Measurements from ENCODE around the gene TMEM196. TPM values are rescaled to one million over a fixed set of nuclear protein-coding genes. Genes with fewer than 3 reads are reported as not detected.

Gene TMEM196
- total RNA-seq, 1 donor from 2014 or later: not detected

GRCh38 chr7:19747740-19748339, 25.6 kb downstream of the TMEM196 start:
- no peak for DNase-seq
- Mint-ChIP-seq H3K36me3 (ENCODE audit: low read depth) (no peaks in the 10 kb centered on the region), H3K4me3 (no peak overlapping the region), H3K27me3 (no peaks in the 10 kb centered on the region), H3K27ac (no peak overlapping the region), H3K9me3 (no peaks in the 10 kb centered on the region), H3K4me1 (no peaks in the 10 kb centered on the region)
- intact Hi-C loops (cut with micrococcal nuclease): no loop called here

- Mint-ChIP-seq H3K4me1 (no peaks in the 10 kb centered on the region), H3K4me3 (no peak overlapping the region), H3K27ac (no peak overlapping the region), H3K9me3 (no peaks in the 10 kb centered on the region), H3K36me3 (ENCODE audit: low read depth) (no peaks in the 10 kb centered on the region), H3K27me3 (no peaks in the 10 kb centered on the region)
- intact Hi-C loops (cut with micrococcal nuclease): no loop called here
- no peak for DNase-seq
Observed at GRCh38 chr7:19744075-19744474, 29.3 kb downstream of the TMEM196 start.

GRCh38 chr7:19728716-19729115, 44.7 kb downstream of the TMEM196 start:
- intact Hi-C loops (cut with micrococcal nuclease): no loop called here
- no peak overlapping the region for H3K27ac Mint-ChIP-seq
- no peaks in the 10 kb centered on the region for H3K27me3 Mint-ChIP-seq
- no peaks in the 10 kb centered on the region for H3K4me1 Mint-ChIP-seq
- no peaks in the 10 kb centered on the region for H3K9me3 Mint-ChIP-seq
- H3K36me3 Mint-ChIP-seq (ENCODE audit: low read depth): no peaks in the 10 kb centered on the region
- DNase-seq: no peak
- H3K4me3 Mint-ChIP-seq: no peak overlapping the region

GRCh38 chr7:19725770-19726169, 47.6 kb downstream of the TMEM196 start:
- Mint-ChIP-seq H3K9me3 (no peaks in the 10 kb centered on the region), H3K36me3 (ENCODE audit: low read depth) (no peaks in the 10 kb centered on the region), H3K27ac (no peak overlapping the region), H3K27me3 (no peaks in the 10 kb centered on the region), H3K4me3 (no peak overlapping the region), H3K4me1 (no peaks in the 10 kb centered on the region)
- intact Hi-C loops (cut with micrococcal nuclease): no loop called here
- DNase-seq: no peak

GRCh38 chr7:19715499-19715898, 57.9 kb downstream of the TMEM196 start:
- Mint-ChIP-seq H3K27ac (no peak overlapping the region), H3K27me3 (peaks cover 17% of the 10 kb centered on the region), H3K4me3 (no peak overlapping the region), H3K4me1 (no peaks in the 10 kb centered on the region), H3K36me3 (ENCODE audit: low read depth) (no peaks in the 10 kb centered on the region), H3K9me3 (no peaks in the 10 kb centered on the region)
- intact Hi-C loops (cut with micrococcal nuclease): loop anchor here (10.0 kb wide), 1 partner anchor 599 kb away; no protein-coding TSS in a partner anchor
- DNase-seq: no peak

GRCh38 chr7:19713676-19714075, 59.7 kb downstream of the TMEM196 start:
- peak; percentile 83 for DNase-seq
- intact Hi-C loops (cut with micrococcal nuclease): loop anchor here (1.0 to 10.0 kb wide), 2 partner anchors 601 to 885 kb away; no protein-coding TSS in a partner anchor
- Mint-ChIP-seq H3K27ac (no peak overlapping the region), H3K36me3 (ENCODE audit: low read depth) (no peaks in the 10 kb centered on the region), H3K4me3 (no peak overlapping the region), H3K4me1 (peaks cover 10% of the 10 kb centered on the region), H3K27me3 (peaks cover 17% of the 10 kb centered on the region), H3K9me3 (no peaks in the 10 kb centered on the region)

- peaks cover 39% of the 10 kb centered on the region for H3K4me1 Mint-ChIP-seq
- peak overlapping the region; percentile 96 for H3K27ac Mint-ChIP-seq
- H3K9me3 Mint-ChIP-seq: no peaks in the 10 kb centered on the region
- no peaks in the 10 kb centered on the region for H3K36me3 Mint-ChIP-seq (ENCODE audit: low read depth)
- intact Hi-C loops (cut with micrococcal nuclease): no loop called here
- DNase-seq: no peak
- peak overlapping the region; percentile 98 for H3K4me3 Mint-ChIP-seq
- peaks cover 7% of the 10 kb centered on the region for H3K27me3 Mint-ChIP-seq
Observed at GRCh38 chr7:19709249-19709578, 64.2 kb downstream of the TMEM196 start.

GRCh38 chr7:19708397-19709248, 64.8 kb downstream of the TMEM196 start, which contains the start of gene POLR1F:
TSS of gene POLR1F (minus strand) at chr7:19709037. CDS start at chr7:19709016, 21 bp downstream.
- Mint-ChIP-seq H3K36me3 (ENCODE audit: low read depth) (no peaks in the 10 kb centered on the region), H3K4me1 (peaks cover 39% of the 10 kb centered on the region), H3K9me3 (no peaks in the 10 kb centered on the region), H3K27ac (peak within 1 kb of the TSS; percentile 96), H3K27me3 (peaks cover 7% of the 10 kb centered on the region), H3K4me3 (peak within 1 kb of the TSS; percentile 98)
- peak; percentile 99 for DNase-seq
- intact Hi-C loops (cut with micrococcal nuclease): no loop called here

GRCh38 chr7:19707240-19707639, 66.2 kb downstream of the TMEM196 start:
- no peak overlapping the region for H3K27ac Mint-ChIP-seq
- peaks cover 7% of the 10 kb centered on the region for H3K27me3 Mint-ChIP-seq
- intact Hi-C loops (cut with micrococcal nuclease): no loop called here
- peaks cover 39% of the 10 kb centered on the region for H3K4me1 Mint-ChIP-seq
- no peak for DNase-seq
- no peaks in the 10 kb centered on the region for H3K9me3 Mint-ChIP-seq
- H3K4me3 Mint-ChIP-seq: peak overlapping the region; percentile 98
- H3K36me3 Mint-ChIP-seq (ENCODE audit: low read depth): peaks cover 8% of the 10 kb centered on the region

GRCh38 chr7:19705663-19706062, 67.8 kb downstream of the TMEM196 start:
- DNase-seq: no peak
- Mint-ChIP-seq H3K27me3 (no peaks in the 10 kb centered on the region), H3K9me3 (no peaks in the 10 kb centered on the region), H3K27ac (no peak overlapping the region), H3K4me3 (no peak overlapping the region), H3K36me3 (ENCODE audit: low read depth) (peaks cover 16% of the 10 kb centered on the region), H3K4me1 (peaks cover 39% of the 10 kb centered on the region)
- intact Hi-C loops (cut with micrococcal nuclease): no loop called here

- Mint-ChIP-seq H3K36me3 (ENCODE audit: low read depth) (peaks cover 34% of the 10 kb centered on the region), H3K27me3 (no peaks in the 10 kb centered on the region), H3K4me1 (peaks cover 11% of the 10 kb centered on the region), H3K27ac (no peak overlapping the region), H3K9me3 (no peaks in the 10 kb centered on the region), H3K4me3 (no peak overlapping the region)
- intact Hi-C loops (cut with micrococcal nuclease): no loop called here
- no peak for DNase-seq
Observed at GRCh38 chr7:19701471-19701870, 71.9 kb downstream of the TMEM196 start.

GRCh38 chr7:19700936-19701335, 72.5 kb downstream of the TMEM196 start:
- intact Hi-C loops (cut with micrococcal nuclease): no loop called here
- Mint-ChIP-seq H3K27me3 (no peaks in the 10 kb centered on the region), H3K9me3 (no peaks in the 10 kb centered on the region), H3K27ac (no peak overlapping the region), H3K4me3 (no peak overlapping the region), H3K36me3 (ENCODE audit: low read depth) (peaks cover 34% of the 10 kb centered on the region), H3K4me1 (peaks cover 8% of the 10 kb centered on the region)
- DNase-seq: no peak

- Mint-ChIP-seq H3K4me3 (no peak overlapping the region), H3K9me3 (no peaks in the 10 kb centered on the region), H3K4me1 (no peaks in the 10 kb centered on the region), H3K27ac (no peak overlapping the region), H3K27me3 (no peaks in the 10 kb centered on the region), H3K36me3 (ENCODE audit: low read depth) (peaks cover 34% of the 10 kb centered on the region)
- DNase-seq: no peak
- intact Hi-C loops (cut with micrococcal nuclease): no loop called here
Observed at GRCh38 chr7:19698331-19698730, 75.1 kb downstream of the TMEM196 start.

- Mint-ChIP-seq H3K36me3 (ENCODE audit: low read depth) (peaks cover 24% of the 10 kb centered on the region), H3K27ac (no peak overlapping the region)
- intact Hi-C loops (cut with micrococcal nuclease): no loop called here
Observed at GRCh38 chr7:19696926-19697325, 76.5 kb downstream of the TMEM196 start.

More at GRCh38 chr7:19696926-19697325, 76.5 kb downstream of the TMEM196 start:
- no peaks in the 10 kb centered on the region for H3K9me3 Mint-ChIP-seq
- DNase-seq: no peak
- H3K4me3 Mint-ChIP-seq: no peak overlapping the region
- H3K4me1 Mint-ChIP-seq: no peaks in the 10 kb centered on the region
- no peaks in the 10 kb centered on the region for H3K27me3 Mint-ChIP-seq

All from activated CD4-positive, alpha-beta T cell treated with anti-CD3 and anti-CD28 coated beads, Interleukin-2, amount 10 ng/mL, durations not matched to agents 24 days and 14 days (primary cell).